ENCODE results near the gene CFAP90.

- no peak for TF ChIP-seq POLR2A (IDR thresholded peaks at IDR 0.05)
- TF ChIP-seq, protein P1, sequence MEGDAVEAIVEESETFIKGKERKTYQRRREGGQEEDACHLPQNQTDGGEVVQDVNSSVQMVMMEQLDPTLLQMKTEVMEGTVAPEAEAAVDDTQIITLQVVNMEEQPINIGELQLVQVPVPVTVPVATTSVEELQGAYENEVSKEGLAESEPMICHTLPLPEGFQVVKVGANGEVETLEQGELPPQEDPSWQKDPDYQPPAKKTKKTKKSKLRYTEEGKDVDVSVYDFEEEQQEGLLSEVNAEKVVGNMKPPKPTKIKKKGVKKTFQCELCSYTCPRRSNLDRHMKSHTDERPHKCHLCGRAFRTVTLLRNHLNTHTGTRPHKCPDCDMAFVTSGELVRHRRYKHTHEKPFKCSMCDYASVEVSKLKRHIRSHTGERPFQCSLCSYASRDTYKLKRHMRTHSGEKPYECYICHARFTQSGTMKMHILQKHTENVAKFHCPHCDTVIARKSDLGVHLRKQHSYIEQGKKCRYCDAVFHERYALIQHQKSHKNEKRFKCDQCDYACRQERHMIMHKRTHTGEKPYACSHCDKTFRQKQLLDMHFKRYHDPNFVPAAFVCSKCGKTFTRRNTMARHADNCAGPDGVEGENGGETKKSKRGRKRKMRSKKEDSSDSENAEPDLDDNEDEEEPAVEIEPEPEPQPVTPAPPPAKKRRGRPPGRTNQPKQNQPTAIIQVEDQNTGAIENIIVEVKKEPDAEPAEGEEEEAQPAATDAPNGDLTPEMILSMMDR (IDR thresholded peaks at IDR 0.05), result peak; percentile 18 to 52 (median 30)
These were observed 5.9 kb upstream of the CFAP90 start for GRCh38 chr5:7856855-7857254.

Data from tibial nerve (tissue), 3 donors.